SK-N-SH treated with all-trans-retinoic acid at 6 μM for 48 hours (cell line): ENCODE measurements around the gene ABCA6.

ENCODE experiments used
- ARNTL ChIP-seq: fragments of 450-650 bp; formaldehyde crosslinking; IDR thresholded peaks from 2 replicates; pipeline ENCODE4 v1.5.0; 2020; ENCODE audit warnings: low read depth, mild to moderate bottlenecking, moderate library complexity, borderline replicate concordance
- BACH2 ChIP-seq: fragments of 250-450 bp; sonication (Bioruptor Pico); IDR thresholded peaks from 2 replicates; pipeline ENCODE4 v1.9.0; 2021; ENCODE audit warnings: mild to moderate bottlenecking, borderline replicate concordance
- SNAI2 ChIP-seq: fragments of 250-450 bp; sonication (Bioruptor Pico); IDR thresholded peaks from 2 replicates; pipeline ENCODE4 v1.5.0; 2020; ENCODE audit warnings: mild to moderate bottlenecking, moderate library complexity
- ZC3H10 ChIP-seq: fragments of 250-450 bp; sonication (Bioruptor Pico); IDR thresholded peaks from 2 replicates; pipeline ENCODE4 v1.5.1; 2021; ENCODE audit warnings: mild to moderate bottlenecking, moderate library complexity
- ZFP3 ChIP-seq: fragments of 250-450 bp; sonication (Bioruptor Pico); IDR thresholded peaks from 2 replicates; pipeline ENCODE4 v1.5.0; 2020; ENCODE audit warnings: mild to moderate bottlenecking, moderate library complexity
- ZNF565 ChIP-seq: fragments of 450-650 bp; formaldehyde crosslinking; conservative IDR thresholded peaks from 2 replicates; pipeline ENCODE4 v1.5.0; 2020; ENCODE audit warnings: low read depth, mild to moderate bottlenecking, moderate library complexity
- TF ChIP-seq, protein P1 (sequence below): fragments of 250-450 bp; sonication (Bioruptor Pico); IDR thresholded peaks from 2 replicates; pipeline ENCODE4 v1.8.0; 2020; ENCODE audit warnings: mild to moderate bottlenecking, moderate library complexity, borderline replicate concordance
- TF ChIP-seq, protein P2 (sequence below): fragments of 250-450 bp; sonication (Bioruptor Pico); IDR thresholded peaks from 2 replicates; pipeline ENCODE4 v1.5.1; 2021; ENCODE audit warnings: mild to moderate bottlenecking, moderate library complexity
- TF ChIP-seq, protein P3 (sequence below): fragments of 250-450 bp; sonication (Bioruptor Pico); IDR thresholded peaks from 2 replicates; pipeline ENCODE4 v1.5.0; 2020; ENCODE audit warnings: mild to moderate bottlenecking, moderate library complexity

DNA sequence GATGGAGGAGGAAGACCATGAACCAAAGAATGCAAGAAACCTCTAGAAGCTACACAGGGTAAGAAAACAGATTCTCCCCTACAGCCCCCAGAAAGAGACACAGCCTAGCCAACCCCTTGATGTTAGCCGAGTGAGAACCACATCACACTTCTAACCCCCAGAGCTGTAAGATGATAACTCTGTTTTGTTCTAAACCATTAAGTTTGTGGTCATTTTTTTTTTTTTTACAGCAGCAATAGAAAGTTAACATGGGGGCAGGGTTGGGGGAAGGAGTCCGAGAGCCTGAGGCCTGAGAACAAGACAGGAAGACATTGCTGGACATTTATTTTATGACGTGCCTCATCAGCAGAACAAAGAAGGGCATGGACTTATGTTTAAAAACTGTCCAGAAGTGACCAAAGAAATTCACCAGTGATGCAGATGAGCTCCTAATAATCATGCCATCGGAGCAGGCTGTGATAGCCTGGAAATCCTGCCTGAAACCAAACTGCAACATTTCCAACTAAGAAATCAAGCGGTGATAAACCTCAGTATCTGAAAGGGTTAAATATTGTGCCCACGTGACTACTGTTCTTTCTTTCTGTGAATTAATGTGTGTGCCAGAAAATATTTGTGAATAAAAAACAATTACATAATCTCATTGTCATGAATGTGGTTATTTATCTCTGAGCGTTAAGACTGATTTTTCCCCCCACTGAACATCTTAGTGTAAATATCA lies 82.1 kb downstream of the ABCA6 start:
- TF ChIP-seq, protein P1, sequence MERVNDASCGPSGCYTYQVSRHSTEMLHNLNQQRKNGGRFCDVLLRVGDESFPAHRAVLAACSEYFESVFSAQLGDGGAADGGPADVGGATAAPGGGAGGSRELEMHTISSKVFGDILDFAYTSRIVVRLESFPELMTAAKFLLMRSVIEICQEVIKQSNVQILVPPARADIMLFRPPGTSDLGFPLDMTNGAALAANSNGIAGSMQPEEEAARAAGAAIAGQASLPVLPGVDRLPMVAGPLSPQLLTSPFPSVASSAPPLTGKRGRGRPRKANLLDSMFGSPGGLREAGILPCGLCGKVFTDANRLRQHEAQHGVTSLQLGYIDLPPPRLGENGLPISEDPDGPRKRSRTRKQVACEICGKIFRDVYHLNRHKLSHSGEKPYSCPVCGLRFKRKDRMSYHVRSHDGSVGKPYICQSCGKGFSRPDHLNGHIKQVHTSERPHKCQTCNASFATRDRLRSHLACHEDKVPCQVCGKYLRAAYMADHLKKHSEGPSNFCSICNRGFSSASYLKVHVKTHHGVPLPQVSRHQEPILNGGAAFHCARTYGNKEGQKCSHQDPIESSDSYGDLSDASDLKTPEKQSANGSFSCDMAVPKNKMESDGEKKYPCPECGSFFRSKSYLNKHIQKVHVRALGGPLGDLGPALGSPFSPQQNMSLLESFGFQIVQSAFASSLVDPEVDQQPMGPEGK (CRISPR knock-in tag) = no peak
- TF ChIP-seq, protein P2, sequence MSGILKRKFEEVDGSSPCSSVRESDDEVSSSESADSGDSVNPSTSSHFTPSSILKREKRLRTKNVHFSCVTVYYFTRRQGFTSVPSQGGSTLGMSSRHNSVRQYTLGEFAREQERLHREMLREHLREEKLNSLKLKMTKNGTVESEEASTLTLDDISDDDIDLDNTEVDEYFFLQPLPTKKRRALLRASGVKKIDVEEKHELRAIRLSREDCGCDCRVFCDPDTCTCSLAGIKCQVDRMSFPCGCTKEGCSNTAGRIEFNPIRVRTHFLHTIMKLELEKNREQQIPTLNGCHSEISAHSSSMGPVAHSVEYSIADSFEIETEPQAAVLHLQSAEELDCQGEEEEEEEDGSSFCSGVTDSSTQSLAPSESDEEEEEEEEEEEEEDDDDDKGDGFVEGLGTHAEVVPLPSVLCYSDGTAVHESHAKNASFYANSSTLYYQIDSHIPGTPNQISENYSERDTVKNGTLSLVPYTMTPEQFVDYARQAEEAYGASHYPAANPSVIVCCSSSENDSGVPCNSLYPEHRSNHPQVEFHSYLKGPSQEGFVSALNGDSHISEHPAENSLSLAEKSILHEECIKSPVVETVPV (CRISPR knock-in tag) = no peak
- no peak for TF ChIP-seq ZNF565 (CRISPR knock-in tag)
- no peak for TF ChIP-seq BACH2 (CRISPR knock-in tag)
- no peak for TF ChIP-seq ARNTL
- TF ChIP-seq, protein P3, sequence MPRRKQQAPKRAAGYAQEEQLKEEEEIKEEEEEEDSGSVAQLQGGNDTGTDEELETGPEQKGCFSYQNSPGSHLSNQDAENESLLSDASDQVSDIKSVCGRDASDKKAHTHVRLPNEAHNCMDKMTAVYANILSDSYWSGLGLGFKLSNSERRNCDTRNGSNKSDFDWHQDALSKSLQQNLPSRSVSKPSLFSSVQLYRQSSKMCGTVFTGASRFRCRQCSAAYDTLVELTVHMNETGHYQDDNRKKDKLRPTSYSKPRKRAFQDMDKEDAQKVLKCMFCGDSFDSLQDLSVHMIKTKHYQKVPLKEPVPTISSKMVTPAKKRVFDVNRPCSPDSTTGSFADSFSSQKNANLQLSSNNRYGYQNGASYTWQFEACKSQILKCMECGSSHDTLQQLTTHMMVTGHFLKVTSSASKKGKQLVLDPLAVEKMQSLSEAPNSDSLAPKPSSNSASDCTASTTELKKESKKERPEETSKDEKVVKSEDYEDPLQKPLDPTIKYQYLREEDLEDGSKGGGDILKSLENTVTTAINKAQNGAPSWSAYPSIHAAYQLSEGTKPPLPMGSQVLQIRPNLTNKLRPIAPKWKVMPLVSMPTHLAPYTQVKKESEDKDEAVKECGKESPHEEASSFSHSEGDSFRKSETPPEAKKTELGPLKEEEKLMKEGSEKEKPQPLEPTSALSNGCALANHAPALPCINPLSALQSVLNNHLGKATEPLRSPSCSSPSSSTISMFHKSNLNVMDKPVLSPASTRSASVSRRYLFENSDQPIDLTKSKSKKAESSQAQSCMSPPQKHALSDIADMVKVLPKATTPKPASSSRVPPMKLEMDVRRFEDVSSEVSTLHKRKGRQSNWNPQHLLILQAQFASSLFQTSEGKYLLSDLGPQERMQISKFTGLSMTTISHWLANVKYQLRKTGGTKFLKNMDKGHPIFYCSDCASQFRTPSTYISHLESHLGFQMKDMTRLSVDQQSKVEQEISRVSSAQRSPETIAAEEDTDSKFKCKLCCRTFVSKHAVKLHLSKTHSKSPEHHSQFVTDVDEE (CRISPR knock-in tag) = no peak
- TF ChIP-seq ZC3H10 = no peak
- TF ChIP-seq ZFP3 = no peak
- no peak for TF ChIP-seq SNAI2 (CRISPR knock-in tag)
